ENCODE results near the gene FOS. TPM values are rescaled to one million over a fixed set of nuclear protein-coding genes. Genes with fewer than 3 reads are reported as not detected.
A peak's percentile ranks its signal among the peaks of the same experiment; 100 is the strongest.

Gene FOS
- total RNA-seq, 1 donor from 2014 or later: 2.7 TPM

DNA sequence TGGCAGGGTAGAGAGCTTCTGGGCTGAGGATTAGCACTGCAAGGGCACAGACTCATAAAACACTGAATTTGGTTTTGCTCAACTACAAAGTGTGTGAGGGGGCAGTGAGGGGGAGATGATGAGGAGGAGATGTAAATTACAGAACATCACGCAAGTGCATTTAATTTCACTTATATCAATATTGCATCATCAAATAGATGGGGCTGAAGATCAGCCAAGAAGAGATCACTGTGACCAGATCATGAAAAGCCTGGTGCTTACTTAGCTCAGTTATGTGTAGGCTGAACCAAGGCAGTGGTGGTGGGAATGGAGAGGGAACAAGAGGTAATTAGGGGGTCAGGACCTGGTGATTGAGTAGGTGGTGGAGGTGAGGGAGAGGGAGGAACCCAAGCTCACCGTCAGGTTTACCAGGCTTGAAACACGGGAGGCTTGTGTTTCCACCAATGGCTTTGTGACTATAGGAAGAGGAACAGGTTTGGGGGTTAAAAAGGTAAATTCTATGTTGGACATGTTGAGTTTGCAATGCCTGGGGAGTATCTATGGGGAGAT, 11.3 kb downstream of the FOS start:
- TF ChIP-seq, protein P1, sequence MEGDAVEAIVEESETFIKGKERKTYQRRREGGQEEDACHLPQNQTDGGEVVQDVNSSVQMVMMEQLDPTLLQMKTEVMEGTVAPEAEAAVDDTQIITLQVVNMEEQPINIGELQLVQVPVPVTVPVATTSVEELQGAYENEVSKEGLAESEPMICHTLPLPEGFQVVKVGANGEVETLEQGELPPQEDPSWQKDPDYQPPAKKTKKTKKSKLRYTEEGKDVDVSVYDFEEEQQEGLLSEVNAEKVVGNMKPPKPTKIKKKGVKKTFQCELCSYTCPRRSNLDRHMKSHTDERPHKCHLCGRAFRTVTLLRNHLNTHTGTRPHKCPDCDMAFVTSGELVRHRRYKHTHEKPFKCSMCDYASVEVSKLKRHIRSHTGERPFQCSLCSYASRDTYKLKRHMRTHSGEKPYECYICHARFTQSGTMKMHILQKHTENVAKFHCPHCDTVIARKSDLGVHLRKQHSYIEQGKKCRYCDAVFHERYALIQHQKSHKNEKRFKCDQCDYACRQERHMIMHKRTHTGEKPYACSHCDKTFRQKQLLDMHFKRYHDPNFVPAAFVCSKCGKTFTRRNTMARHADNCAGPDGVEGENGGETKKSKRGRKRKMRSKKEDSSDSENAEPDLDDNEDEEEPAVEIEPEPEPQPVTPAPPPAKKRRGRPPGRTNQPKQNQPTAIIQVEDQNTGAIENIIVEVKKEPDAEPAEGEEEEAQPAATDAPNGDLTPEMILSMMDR (conservative IDR thresholded peaks at IDR 0.05; ENCODE audit: low read depth, low read length): no peak
- no peak for DNase-seq (ENCODE audit: low read depth)
- no peak overlapping the region for H3K4me3 ChIP-seq (ENCODE audit: low read depth, low read length)

DNA sequence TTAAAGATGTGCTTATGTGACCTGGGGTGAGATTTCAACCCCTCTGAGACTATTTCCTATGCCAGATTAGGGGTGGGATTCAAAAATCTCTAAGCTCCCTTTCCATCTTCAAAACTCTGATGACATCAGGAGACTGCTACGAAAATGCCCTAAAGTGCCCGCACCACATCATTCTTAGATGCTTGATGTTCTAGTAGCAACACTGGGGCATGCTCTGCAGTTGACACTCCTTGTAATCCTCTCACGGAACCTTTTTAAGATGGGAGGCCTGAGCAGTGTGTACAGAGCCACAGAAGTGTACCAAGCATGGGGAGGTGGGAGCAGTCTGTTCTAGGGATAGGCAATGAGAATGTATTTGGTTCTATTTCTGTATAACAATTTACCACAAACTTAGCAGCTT, 12.2 kb downstream of the FOS start:
- DNase-seq (ENCODE audit: low read depth): no peak
- H3K4me3 ChIP-seq (ENCODE audit: low read depth, low read length): no peak overlapping the region
- TF ChIP-seq, protein P1 (conservative IDR thresholded peaks at IDR 0.05; ENCODE audit: low read depth, low read length): no peak

DNA sequence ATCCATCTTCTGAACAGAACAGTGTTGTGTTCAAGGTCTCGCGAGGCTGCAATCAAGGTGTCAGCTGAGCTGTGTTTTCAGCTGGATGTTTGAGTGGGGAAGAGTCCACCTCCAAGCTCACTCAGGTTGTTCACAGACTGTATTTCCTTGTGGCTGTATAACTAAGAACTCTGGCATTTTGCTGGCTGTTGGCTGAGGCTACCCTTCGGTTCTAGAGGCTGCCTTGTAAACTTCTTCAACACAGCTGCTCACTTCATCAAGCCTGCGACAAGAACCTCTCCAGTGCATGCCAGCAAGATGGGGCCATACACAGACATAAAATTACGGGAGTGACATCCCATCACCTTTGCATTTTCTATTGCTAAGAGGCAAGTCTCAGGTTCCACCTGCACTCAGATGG, 12.7 kb downstream of the FOS start:
- TF ChIP-seq, protein P1 (conservative IDR thresholded peaks at IDR 0.05; ENCODE audit: low read depth, low read length): no peak
- no peak for DNase-seq (ENCODE audit: low read depth)
- H3K4me3 ChIP-seq (ENCODE audit: low read depth, low read length): no peak overlapping the region

DNA sequence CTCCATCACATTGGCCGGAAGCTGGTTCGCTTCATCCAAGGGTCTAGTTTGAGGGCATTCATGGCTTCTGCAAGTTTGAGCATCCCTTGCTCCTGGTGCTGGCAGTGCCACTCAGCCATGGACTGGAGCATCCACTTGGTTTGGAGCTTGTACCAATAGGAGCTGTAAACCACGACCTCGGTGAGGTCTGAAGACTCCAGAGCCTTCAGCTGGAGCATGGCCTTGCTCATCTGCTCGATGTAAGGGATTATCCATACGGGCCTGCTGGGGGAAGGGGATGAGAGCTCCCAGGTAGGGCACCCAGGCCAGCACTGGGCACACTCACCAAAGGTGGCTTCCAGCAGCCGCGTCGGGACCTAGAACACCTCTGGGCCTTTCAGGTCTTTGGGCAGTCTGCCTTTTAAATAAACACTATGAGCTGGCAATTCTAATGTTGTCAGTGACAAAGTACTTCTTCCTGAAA, 13.5 kb downstream of the FOS start:
- DNase-seq (ENCODE audit: low read depth): no peak

DNA sequence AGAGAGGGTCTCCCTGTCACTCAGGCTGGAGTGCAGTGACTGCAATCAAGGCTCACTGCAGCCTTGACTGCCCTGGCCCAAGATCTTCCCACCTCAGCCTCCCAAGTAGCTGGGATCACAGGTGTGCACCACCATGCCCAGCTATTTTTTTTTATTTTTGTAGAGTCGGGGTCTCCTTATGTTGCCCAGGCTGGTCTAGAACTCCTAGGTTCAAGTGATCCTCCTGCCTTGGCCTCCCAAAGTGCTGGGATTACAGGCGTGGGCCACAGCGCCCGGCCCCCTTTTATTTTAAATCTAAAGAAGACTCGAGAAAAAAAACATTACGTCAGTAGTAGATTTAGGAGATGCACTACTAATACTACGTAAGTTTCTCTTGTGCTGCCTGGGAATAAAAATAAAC, 14.3 kb downstream of the FOS start:
- TF ChIP-seq, protein P1 (conservative IDR thresholded peaks at IDR 0.05; ENCODE audit: low read depth, low read length): no peak
- DNase-seq (ENCODE audit: low read depth): no peak
- no peak overlapping the region for H3K4me3 ChIP-seq (ENCODE audit: low read depth, low read length)

More for the DNA sequence above, 13.5 kb downstream of the FOS start:
- H3K4me3 ChIP-seq (ENCODE audit: low read depth, low read length): no peak overlapping the region
- TF ChIP-seq, protein P1 (conservative IDR thresholded peaks at IDR 0.05; ENCODE audit: low read depth, low read length): no peak

DNA sequence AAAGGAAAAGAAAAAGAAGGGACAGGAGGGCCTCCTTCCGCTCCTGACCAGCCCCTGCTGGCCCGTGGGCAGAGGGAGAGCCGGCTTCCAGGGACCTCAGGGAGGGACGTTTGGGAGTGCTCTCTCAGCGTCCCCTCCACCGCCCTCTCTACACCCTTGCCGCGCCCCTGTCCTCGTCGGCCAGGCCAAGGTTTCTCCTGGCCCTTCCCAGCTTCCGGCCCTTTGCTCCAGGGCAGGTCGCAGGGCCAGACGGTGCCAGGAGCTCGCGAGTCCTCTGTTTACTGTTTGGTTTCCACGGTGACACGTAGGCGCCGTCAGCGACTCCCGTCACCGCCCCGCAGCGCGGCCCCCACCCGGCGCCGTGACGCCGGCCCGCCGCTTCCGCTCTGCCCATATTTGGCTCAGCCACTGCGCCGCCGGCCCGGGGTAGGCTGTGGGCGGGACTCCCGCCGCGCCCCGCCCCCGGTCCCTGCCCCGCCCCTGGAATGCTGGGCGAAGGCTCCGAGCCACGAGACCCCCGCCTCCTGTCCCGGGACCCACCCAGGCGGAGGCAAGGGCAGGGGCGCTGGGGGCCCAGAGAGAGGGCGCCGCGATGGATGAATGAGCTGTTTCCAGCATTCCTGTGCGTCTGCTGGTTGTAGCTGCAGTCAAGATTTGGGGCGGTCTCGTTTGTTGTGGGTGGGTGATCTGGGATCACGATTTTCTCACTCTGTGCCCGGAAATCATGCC, 15.5 kb downstream of the FOS start:
- TF ChIP-seq, protein P1 (conservative IDR thresholded peaks at IDR 0.05; ENCODE audit: low read depth, low read length): no peak
- DNase-seq (ENCODE audit: low read depth): no peak

DNA sequence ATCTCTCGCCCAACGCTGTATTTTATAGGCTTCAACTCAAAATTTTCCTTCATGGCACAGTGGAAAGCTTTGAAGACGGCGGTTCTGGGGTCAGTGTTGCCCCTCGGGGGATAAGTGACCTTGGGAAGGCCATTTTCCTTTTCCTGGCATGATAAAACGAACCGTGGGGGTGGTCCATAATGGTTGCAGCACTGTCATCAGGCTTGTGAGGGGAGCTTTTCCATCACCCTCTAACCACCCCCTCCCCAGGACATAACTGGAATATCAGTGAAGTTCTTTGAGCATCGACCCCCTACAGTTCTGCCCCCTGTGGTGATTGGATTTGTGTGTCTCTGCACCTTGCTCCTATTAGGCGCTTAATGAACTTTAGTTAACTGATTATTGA, 16.0 kb downstream of the FOS start:
- TF ChIP-seq, protein P1 (conservative IDR thresholded peaks at IDR 0.05; ENCODE audit: low read depth, low read length): no peak
- peak overlapping the region; percentile 70 for H3K4me3 ChIP-seq (ENCODE audit: low read depth, low read length)
- no peak for DNase-seq (ENCODE audit: low read depth)

More for the DNA sequence above, 15.5 kb downstream of the FOS start:
- H3K4me3 ChIP-seq (ENCODE audit: low read depth, low read length): peak overlapping the region; percentile 70
